ENCODE results near the gene KCNJ10. TPM values are rescaled to one million over a fixed set of nuclear protein-coding genes. Genes with fewer than 3 reads are reported as not detected.
A peak's percentile ranks its signal among the peaks of the same experiment; 100 is the strongest.

KCNJ10 gene
- total RNA-seq, 1 experiment from 2014 or later = 1.4 TPM

DNA sequence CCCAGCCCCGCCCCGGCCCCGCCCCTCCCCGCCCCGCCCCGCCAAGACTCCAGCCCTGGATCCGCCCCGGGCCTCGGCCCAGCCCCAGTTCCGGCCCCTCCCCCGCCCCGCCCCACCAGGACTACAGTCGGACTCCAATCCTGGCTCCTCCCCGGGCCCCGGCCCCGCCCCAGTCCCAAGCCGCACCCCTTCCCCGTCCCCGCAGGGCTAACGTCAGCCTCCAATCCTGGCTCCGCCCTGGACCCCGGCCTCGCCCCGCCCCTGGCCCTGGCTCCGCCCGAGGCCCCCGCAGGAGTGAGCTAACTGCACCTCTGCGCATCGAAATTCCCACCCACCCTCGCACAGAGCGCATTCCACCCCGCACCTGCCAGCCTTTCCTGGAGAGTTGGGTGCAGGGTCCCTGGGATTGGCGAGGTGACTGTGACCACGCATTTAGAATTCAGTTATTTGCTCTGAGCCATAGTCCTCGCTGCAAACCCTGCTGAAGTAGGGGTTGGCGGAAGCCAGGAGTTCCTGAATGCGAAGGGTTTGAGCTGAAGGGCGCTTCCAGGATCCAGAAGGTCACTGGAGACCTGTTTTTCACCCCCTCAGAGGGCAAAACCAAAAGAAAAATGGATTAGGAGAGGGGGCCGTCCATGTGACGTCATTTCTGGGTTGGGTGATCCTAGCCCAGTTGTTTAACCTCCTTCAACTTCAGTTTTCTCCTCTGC, 29.0 kb upstream of the KCNJ10 start:
- Mint-ChIP-seq H3K27me3 (ENCODE audit: low read depth) (peaks cover 5% of the 10 kb centered on the region; the same call in 1 of the 2 replicates), H3K27ac (peak overlapping the region; percentile 88), H3K9me3 (no peaks in the 10 kb centered on the region), H3K4me3 (peak overlapping the region; percentile 69), H3K36me3 (peaks cover 10% of the 10 kb centered on the region; the same call in 1 of the 2 replicates), H3K4me1 (peaks cover 71% of the 10 kb centered on the region)
- ChIA-PET CTCF (interaction anchor here (0.7 to 6.5 kb wide), 22 partner anchors 9 to 277 kb away, joined by 3 to 170 read pairs (median 8); partner anchors contain the start of gene ATP1A2), POLR2A (interaction anchor here (0.8 to 2.1 kb wide), 7 partner anchors 10 to 186 kb away, joined by 3 to 6 read pairs (median 4); partner anchors contain the start of genes ATP1A2, DCAF8 and PEX19)
- ATAC-seq (peak; percentile 78), DNase-seq (ENCODE audit: low spot score) (peak; percentile 99)
- no peak for TF ChIP-seq TCF7 (CRISPR knock-in tag; IDR thresholded peaks at IDR 0.05; ENCODE audit: low read depth)
- TF ChIP-seq, protein P1, sequence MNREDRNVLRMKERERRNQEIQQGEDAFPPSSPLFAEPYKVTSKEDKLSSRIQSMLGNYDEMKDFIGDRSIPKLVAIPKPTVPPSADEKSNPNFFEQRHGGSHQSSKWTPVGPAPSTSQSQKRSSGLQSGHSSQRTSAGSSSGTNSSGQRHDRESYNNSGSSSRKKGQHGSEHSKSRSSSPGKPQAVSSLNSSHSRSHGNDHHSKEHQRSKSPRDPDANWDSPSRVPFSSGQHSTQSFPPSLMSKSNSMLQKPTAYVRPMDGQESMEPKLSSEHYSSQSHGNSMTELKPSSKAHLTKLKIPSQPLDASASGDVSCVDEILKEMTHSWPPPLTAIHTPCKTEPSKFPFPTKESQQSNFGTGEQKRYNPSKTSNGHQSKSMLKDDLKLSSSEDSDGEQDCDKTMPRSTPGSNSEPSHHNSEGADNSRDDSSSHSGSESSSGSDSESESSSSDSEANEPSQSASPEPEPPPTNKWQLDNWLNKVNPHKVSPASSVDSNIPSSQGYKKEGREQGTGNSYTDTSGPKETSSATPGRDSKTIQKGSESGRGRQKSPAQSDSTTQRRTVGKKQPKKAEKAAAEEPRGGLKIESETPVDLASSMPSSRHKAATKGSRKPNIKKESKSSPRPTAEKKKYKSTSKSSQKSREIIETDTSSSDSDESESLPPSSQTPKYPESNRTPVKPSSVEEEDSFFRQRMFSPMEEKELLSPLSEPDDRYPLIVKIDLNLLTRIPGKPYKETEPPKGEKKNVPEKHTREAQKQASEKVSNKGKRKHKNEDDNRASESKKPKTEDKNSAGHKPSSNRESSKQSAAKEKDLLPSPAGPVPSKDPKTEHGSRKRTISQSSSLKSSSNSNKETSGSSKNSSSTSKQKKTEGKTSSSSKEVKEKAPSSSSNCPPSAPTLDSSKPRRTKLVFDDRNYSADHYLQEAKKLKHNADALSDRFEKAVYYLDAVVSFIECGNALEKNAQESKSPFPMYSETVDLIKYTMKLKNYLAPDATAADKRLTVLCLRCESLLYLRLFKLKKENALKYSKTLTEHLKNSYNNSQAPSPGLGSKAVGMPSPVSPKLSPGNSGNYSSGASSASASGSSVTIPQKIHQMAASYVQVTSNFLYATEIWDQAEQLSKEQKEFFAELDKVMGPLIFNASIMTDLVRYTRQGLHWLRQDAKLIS (CRISPR knock-in tag; IDR thresholded peaks at IDR 0.05; ENCODE audit: borderline replicate concordance) = no peak
- no peak for TF ChIP-seq NR2C2 (CRISPR knock-in tag; IDR thresholded peaks at IDR 0.05)
- TF ChIP-seq HMGA2 (CRISPR knock-in tag; IDR thresholded peaks at IDR 0.05) = no peak

DNA sequence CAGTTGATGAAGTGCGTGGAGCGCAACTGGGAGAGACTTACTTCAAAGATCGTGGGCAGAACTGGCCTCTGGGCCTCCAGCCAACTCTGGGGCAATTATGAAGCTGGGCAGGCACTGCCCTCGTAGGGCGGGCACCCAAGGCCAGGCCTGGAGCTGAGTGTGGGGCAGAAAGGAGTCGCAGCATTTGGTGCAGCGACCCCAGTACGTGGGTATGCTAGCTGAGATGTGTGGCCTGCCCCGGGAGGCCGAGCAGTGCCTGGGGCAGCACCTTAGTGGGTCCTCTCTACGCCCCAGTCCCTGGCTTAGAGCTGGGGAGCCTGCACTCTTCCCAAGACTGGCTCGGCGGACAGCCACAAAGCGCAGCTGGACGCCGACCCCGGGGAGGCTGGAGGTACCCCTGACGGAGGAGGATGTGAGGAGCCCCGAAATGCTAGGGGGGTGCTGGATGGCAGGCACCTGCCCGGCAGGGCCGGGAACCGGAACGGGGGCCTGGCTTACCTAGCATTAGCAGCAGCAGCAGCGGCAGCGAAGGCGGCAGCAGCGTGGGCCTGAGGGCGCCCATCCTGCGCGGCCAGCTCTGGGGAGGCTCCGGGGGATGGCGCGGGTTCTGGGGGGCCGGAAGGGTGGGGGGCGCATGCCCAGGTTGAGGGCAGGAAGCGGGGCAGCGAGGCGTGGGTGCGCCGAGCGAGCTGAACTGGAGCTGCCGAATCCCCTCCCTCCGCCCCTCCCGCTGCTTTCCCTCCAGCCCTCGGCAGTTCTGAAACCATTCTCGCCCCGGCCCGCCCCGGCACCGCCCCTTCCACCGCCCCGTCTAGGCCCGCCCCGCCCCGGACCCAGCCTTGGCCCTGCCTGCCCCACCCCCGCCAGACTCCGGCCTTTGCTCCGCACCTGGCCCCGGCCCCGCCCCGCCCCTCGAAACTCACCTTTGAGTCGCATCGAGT, 28.2 kb upstream of the KCNJ10 start, which contains the start of gene IGSF8:
Gene IGSF8 (minus strand): TSS at position 709 of the 941 bp plus-strand sequence. CDS start 147 bp downstream, at position 562.
- H3K4me3 Mint-ChIP-seq = peak within 1 kb of the TSS; percentile 87
- peaks cover 12% of the 10 kb centered on the region; the same call in 1 of the 2 replicates for H3K36me3 Mint-ChIP-seq
- H3K27me3 Mint-ChIP-seq (ENCODE audit: low read depth) = peaks cover 5% of the 10 kb centered on the region; the same call in 1 of the 2 replicates
- TF ChIP-seq ZNF396 (CRISPR knock-in tag; IDR thresholded peaks at IDR 0.05; ENCODE audit: borderline replicate concordance) (no peak), GRHL2 (CRISPR knock-in tag; IDR thresholded peaks at IDR 0.05; ENCODE audit: insufficient replicate concordance, severe bottlenecking) (no peak), SP1 (CRISPR knock-in tag; conservative IDR thresholded peaks at IDR 0.05) (peak; percentile 98), FOXP1 (CRISPR knock-in tag; IDR thresholded peaks at IDR 0.05; ENCODE audit: borderline replicate concordance) (peak; percentile 62; the same call in 1 of the 2 replicates), ZNF232 (CRISPR knock-in tag; IDR thresholded peaks at IDR 0.05) (no peak)
- TF ChIP-seq, protein P2, sequence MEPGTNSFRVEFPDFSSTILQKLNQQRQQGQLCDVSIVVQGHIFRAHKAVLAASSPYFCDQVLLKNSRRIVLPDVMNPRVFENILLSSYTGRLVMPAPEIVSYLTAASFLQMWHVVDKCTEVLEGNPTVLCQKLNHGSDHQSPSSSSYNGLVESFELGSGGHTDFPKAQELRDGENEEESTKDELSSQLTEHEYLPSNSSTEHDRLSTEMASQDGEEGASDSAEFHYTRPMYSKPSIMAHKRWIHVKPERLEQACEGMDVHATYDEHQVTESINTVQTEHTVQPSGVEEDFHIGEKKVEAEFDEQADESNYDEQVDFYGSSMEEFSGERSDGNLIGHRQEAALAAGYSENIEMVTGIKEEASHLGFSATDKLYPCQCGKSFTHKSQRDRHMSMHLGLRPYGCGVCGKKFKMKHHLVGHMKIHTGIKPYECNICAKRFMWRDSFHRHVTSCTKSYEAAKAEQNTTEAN (CRISPR knock-in tag; IDR thresholded peaks at IDR 0.05) = peak; percentile 60; the same call in 1 of the 2 replicates
- TF ChIP-seq, protein P3, sequence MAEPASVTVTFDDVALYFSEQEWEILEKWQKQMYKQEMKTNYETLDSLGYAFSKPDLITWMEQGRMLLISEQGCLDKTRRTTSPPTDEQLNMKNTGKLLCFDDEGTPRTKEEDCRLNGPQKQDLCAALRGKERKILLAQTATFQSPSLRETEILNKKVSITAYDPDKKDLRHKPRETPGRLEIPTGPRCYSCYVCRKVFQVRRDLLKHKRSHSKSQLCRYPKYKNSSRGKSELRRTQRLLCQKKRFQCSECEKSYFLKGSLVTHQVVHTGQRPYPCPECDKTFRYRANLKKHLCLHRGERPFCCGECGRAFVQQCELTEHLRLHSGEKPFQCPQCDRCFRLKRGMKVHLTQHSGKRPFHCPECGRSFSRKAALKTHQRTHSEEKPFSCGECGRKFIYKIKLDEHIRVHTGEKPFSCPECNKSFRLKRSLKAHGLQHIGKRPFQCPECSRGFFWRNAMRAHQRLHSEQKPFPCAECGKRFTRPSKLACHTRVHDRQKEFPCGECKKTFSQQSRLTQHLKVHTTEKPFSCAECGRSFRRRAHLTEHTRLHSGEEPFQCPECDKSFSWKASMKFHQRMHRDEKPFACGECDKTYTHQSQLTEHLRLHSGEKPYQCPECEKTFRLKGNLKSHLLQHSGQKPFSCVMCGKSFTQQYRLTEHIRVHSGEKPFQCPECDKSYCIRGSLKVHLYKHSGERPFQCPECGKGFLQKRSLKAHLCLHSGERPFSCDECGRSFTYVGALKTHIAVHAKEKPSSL (CRISPR knock-in tag; conservative IDR thresholded peaks at IDR 0.05) = no peak
- TF ChIP-seq, protein P1 (CRISPR knock-in tag; IDR thresholded peaks at IDR 0.05; ENCODE audit: borderline replicate concordance) = no peak
- TF ChIP-seq, protein P4, sequence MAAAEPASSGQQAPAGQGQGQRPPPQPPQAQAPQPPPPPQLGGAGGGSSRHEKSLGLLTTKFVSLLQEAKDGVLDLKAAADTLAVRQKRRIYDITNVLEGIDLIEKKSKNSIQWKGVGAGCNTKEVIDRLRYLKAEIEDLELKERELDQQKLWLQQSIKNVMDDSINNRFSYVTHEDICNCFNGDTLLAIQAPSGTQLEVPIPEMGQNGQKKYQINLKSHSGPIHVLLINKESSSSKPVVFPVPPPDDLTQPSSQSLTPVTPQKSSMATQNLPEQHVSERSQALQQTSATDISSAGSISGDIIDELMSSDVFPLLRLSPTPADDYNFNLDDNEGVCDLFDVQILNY (CRISPR knock-in tag; IDR thresholded peaks at IDR 0.05) = 0 out of 2 replicates have a peak, but pooled peaks have one; percentile 21
- TF ChIP-seq, protein P5, sequence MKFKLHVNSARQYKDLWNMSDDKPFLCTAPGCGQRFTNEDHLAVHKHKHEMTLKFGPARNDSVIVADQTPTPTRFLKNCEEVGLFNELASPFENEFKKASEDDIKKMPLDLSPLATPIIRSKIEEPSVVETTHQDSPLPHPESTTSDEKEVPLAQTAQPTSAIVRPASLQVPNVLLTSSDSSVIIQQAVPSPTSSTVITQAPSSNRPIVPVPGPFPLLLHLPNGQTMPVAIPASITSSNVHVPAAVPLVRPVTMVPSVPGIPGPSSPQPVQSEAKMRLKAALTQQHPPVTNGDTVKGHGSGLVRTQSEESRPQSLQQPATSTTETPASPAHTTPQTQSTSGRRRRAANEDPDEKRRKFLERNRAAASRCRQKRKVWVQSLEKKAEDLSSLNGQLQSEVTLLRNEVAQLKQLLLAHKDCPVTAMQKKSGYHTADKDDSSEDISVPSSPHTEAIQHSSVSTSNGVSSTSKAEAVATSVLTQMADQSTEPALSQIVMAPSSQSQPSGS (CRISPR knock-in tag; IDR thresholded peaks at IDR 0.05; ENCODE audit: borderline replicate concordance, low read depth) = no peak
- DNase-seq (ENCODE audit: low spot score) (peak; percentile 95), ATAC-seq (peak; percentile 10)
- CTCF ChIA-PET = interaction anchor here (1.1 to 6.5 kb wide), 21 partner anchors 10 to 318 kb away, joined by 3 to 170 read pairs (median 9); partner anchors contain the start of gene ATP1A2
- peaks cover 63% of the 10 kb centered on the region for H3K4me1 Mint-ChIP-seq
- H3K9me3 Mint-ChIP-seq = no peaks in the 10 kb centered on the region
- H3K27ac Mint-ChIP-seq = peak within 1 kb of the TSS; percentile 88
- POLR2A ChIA-PET = interaction anchor here (0.8 to 2.1 kb wide), 6 partner anchors 10 to 164 kb away, joined by 3 to 6 read pairs (median 4); partner anchors contain the start of genes ATP1A2 and DCAF8

All from WTC11 (cell line).